Germinal center (tissue), 1 donor: ENCODE measurements around the gene HAPLN3.

ENCODE experiments used
- DNase-seq: peaks from one replicate; pipeline ENCODE4 v3.0.0; 2012; ENCODE audit warnings: mixed read lengths, low spot score

The HAPLN3 gene

DNA sequence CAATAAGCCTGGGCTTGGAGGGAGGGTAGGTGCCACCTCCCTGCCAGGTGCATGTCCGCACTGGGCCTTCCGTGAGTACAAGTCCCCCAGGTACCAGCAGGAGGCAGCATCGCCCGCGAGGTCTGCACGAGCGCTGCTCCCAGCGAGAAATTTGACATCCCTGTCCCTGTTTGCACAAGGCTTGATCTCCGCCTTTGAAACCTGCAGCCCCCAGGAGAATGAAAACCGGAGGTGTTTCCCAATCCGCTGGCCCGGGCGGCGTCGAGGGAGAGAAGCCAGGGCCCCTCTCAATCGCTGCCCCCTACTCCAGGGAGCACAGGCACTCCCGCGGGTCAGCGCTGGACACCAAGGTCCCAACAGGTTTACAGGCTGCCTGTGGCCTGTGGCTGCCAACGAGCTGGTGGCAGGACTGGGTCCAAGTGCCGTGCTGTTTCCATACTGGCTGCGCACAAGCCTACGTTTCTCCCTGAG, 961 bp downstream of the HAPLN3 start:
- DNase-seq = peak; percentile 78

DNA sequence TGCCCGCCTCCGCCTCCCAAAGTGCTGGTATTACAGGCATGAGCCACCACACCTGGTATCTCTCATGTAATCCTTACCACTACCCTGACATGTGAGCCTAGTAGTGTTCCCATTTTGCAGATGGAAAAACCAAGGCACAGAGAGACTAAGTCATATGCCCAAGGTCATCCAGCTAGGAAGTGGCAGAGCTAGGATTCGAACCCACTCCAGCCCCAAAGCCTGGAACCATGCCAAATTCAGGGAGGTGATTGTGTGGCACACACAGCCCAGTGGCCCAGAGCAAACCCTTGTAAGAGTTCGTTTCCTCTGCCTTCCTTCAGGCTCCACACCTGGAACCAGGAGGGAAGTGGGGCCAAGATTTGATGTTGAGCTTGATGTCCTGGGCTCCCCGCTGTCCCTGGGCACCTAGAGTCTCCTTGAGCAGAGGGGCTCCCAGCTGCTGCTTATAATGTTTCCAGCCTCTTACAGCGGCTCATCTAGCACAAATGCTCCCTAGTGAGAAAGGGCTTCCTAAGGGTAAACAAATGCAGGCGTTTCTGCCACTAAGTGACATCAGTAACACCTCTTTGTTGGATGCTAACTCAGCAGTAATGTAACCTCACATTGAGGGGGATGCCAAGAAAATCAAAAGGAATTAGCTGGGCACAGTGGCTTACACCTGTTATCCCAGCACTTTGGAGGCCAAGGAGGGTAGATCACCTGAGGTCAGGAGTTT, 3.6 kb downstream of the HAPLN3 start:
- DNase-seq = no peak

DNA sequence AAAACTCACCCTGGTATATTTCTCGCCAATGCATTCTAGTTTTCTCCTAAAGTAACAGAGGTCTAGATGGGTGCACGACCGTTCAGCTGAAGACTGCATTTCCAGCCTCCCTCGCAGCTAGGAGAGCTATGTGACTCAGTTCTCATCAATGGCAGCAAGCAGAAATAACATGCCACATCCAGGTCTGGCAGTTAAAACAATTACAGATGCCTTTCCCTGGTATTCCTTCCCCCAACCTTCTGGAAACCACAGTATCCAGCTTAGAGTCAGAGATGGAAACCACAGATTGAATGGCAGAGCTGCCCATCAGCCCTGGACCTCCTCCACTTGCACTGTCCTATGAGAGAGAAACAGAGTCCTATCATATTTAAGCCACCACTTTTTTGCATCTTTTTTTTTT, 4.8 kb downstream of the HAPLN3 start:
- DNase-seq = no peak

DNA sequence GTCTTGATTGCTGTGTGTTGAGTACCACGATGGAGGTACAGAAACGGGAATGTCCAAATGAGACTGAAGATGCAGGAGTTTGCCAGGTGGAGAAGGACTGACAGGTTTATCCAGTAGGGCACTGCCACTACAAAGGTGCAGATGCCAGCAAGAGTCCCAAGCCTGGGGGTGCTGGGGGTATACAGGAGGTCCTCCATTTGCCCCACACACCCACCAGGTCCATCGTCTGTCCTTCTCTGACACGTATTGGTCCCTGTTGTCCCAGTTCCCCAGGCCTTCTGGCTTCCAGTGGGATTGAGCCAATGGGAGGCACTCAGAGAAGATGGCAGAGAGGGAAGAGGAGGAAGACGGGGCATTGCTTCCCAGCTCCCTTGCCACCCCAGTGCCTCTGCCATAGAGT, 6.6 kb downstream of the HAPLN3 start:
- DNase-seq = no peak

DNA sequence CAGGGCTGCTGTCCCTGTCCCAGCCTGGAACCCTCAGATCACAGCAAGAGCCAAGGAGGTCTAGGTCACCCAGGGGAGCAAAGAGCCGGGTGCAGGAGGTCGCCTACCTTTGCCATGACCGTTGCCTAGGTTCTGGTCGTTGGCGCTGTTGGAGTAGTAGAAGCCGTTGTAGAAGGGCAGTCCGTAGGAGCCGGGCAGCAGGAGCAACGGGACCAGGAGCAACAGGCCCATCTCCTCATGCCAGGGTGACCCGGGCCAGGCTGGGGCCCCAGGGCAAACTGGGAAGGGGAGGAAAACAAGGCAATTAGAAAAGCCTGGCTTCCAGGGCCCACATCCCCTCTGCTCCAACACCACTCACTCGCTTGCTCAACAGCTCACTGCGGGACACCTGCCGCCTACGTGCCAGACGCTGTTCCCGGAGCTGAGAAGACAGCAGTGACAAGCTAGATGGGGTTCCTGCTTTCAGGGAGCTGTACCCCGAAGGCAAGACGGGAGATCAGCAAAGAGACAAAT, 8.2 kb downstream of the HAPLN3 start:
- DNase-seq = no peak

DNA sequence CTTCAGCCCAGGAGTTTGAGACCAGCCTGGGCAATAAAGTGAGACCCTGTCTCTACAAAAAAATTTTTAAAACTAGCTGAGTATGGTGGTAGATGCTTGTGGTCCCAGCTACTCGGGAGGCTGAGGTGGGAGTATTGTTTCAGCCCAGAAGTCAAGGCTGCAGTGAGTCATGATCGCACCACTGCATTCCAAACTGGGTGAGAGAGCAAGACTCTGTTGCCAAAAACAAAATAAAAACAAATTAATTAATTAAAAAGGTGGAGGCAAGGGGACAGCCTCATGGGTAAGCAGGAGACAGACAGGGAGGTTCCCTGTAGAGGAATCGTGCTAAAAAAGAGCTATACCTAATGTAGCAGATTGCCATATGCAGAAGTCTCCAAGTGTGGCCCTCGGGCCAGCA, 12.6 kb downstream of the HAPLN3 start:
- DNase-seq = no peak

DNA sequence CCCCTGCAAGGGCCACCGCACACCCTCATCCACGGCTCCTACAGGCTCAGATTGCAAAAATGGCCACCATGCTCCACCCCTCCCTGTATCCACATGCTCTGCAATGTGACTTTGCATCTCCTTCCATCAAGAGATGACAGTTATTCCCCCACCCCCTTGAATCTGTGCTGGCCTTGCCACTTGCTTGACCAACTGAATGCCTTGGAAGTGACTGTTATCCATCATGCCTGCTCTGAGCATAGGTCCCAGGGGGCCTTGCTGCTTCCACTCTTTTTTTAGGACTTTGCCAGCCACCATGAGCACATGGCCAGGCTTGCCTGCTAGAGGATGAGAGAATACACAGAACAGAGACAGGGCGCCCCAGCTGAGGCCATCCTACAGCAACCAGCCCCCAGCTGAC, 13.6 kb downstream of the HAPLN3 start:
- no peak for DNase-seq

DNA sequence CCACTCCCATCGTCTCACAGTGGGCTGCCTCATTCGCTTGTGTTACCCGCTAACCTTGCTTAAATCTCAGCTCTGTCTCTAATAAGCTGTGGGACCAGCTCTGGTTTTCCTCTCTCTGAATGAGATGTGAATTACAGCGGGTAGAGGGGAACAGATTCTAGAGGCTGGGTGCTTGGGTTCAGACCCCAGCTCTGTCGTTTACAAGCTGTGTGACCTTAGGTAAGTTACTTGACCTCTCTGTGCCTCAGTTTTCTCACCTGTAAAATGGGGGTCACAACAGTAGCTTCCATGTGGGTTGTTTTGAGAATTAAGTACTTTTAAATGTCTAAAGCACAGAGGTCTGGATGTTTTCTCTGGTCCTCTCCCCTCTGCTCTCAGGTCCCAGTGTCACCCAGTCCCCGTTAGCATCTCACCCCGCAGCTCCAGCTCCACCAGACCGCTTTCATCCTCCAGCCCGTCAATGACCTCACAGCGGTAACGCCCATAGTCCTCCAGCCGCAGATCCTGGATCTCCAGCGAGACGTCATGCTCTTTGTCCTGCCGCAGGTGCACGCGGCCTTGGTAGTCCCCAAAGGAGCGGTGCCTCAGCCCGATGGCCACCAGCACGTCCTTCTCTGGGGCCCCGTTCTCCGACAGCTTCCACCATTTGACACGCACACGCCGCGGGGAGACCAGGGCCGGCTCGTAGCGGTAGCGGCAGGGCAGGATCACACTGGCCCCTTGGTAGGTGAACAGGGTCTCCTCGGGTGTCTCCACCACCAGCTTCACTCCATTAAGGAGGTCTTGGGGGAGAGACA, 14.2 kb downstream of the HAPLN3 start:
- no peak for DNase-seq

DNA sequence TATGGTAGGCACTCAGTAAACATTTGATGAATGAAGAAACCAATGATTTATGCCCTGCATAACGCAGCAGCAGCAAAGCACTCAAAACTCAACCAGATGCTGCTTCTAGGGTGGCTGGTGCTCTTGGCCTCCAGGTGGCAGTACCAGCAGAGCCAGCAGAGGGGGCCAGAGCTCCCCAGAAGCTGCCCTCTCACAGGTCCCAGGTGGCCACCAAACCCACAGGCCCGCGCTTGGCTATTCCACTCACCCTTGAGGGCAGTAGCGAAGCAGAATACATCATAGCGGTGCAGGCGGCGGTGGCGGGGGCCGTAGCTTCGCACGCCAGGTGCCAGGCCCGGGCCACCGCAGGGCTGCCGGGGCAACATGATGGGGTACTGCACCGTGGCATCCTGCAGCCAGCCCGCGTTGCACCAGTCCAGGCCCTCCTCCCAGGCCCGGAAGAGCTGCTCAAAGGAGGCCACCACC, 16.6 kb downstream of the HAPLN3 start:
- peak; percentile 65 for DNase-seq

DNA sequence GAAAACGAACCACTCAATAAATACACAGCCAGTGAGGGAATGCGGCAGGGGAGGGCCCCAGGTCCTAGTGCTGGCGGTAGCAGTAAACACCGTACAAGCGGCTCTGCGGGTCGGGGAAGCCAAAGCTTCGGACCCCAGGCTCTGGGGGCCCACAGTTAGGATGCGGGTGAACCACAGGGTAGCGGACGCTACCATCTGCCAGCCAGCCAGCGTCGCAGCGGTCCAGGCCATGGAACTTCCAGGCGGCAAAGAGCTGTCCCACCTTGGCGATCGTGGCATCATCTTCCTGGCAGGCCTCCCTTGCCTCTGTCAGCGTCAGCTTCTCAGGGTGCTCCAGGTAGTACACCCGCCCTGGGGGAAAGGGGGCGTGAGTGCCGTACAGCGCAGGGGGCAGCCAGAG, 17.4 kb downstream of the HAPLN3 start:
- DNase-seq = no peak

DNA sequence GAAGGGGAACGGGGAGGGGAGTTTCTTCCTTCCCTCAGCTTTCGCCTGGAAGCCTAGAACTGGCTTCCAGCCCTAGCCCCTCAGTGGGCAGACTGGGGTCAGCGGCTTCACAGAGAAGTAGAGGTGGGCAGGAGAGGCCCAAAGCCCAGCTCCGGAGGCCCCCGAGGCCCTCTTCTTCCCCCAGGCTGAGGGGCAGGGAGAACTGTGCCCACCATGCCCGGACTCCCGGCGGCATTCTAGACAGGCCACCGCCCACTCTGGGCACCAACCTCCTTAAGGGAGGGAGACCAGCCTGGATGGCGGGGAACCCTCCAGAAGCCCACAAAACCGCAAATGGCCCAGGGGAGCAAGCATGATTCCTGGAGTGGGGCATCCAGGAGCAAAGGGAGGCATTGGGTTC, 17.9 kb downstream of the HAPLN3 start:
- no peak for DNase-seq

DNA sequence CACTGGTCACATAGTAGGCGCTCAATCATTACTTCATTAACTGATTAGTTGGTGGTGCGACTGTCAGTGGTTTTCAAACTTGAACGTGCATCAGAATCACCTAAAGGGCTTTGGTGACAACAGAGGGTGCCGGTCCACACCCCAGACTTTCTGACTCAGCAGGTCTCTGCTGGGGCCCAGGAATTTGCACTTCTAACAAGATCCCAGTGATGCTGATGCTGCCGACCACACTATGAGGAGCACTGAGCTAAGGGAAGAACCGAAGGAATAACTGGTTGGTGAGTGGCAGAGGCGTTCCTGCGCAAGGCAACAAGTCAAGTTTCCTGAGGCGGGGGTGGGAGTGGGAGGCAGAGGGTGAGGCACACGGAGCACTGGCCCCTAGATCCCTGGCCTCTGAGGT, 18.8 kb downstream of the HAPLN3 start:
- DNase-seq = no peak

DNA sequence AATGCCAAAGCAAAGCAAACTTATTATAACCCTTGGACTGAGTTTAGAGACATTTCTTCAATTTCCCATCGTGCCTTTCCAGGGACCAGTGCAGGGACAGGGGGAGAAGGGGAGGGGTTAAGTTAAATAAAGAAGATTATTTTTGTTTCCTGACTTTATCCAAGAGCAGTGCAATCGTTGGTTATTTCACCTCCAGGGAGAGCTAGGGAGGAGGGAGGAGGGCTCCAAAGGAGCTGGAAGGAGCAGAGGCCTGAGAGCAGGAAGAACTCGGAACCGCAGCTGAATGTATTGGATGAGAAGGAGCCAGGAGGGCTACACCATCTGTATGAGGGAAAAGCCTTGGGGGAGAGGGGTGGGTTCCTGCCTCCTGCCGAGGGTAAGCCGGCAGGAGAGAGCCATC, 20.7 kb downstream of the HAPLN3 start:
- no peak for DNase-seq

DNA sequence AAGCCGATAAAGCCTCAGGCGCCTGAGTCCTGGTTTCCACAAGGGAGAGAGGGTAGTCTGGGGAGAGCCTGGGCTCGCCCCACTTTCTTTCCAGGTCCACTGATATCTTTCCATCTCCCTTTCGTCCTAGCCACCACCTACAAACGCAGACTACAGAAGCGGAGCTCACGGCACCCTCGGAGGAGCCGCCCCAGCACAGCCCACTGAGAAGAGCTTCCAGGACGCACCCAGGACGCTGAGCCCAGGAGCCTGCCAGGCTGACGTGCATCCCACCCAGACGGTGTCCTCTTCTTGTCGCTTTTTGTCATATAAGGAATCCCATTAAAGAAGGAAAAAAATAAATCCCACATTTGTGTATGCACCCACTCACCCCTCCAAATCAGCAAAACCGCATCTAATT, 21.1 kb downstream of the HAPLN3 start:
- no peak for DNase-seq

DNA sequence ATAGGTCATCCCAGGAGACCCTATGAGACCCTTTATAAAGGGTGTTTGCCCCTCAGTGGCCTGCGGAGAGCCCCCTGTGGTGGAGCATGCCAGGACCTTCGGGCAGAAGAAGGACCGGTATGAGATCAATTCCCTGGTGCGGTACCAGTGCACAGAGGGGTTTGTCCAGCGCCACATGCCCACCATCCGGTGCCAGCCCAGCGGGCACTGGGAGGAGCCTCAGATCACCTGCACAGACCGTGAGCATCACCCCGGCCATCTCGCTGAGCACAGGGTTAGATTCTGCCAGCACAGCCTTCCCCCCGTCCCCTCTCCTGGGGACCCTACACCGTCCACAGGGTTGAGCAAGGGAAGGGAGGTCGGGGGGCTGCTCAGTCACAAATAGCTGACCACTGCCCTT, 21.6 kb downstream of the HAPLN3 start:
- DNase-seq = no peak

DNA sequence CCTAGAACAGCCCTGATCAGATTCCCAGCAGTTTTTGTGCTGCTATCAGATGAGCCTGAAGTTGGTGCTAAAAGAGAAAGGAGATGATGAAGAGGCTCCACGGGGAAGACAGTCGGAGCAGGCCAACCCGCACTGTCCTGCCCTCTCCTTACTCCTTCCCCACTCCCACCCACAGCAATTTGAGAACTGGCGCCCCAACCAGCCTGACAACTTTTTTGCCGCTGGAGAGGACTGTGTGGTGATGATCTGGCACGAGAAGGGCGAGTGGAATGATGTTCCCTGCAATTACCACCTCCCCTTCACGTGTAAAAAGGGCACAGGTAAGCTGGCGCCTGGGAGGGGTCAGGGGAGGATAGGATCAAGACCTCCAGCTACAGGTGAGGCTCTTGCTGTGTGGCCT, 22.6 kb downstream of the HAPLN3 start:
- no peak for DNase-seq

DNA sequence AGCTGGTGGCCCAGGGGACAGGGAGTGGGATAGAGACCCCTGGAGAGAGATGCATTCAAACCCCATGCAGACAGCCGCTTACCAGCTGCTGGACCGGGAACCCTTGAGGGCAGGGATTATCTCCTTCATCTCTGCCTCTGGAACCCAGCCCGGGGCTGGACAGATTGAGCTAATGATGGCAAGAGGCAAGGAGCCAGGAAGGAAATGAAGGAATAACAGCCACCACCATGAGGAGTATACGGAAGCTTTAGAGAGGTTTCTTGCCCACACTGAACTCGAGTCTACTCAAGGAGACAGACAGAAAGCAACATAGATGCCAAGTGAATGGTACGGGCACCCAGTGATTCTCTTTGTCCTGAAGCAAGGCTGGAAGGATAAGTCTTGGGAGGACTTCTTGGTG, 23.2 kb downstream of the HAPLN3 start:
- no peak for DNase-seq

DNA sequence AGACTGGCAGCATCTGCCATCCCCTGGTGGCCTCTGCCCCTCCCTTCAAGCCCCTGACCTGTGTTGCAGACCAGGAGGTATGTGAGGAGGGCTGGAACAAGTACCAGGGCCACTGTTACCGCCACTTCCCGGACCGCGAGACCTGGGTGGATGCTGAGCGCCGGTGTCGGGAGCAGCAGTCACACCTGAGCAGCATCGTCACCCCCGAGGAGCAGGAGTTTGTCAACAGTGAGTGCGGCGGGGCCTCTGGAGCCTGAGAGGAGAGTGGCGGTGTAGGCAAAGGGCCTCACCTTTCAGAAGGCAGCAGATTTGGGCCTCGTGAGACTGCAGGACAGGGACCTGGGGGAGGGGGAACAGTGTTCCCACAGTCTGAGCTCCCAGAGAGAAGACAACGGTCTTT, 24.0 kb downstream of the HAPLN3 start:
- DNase-seq = no peak

DNA sequence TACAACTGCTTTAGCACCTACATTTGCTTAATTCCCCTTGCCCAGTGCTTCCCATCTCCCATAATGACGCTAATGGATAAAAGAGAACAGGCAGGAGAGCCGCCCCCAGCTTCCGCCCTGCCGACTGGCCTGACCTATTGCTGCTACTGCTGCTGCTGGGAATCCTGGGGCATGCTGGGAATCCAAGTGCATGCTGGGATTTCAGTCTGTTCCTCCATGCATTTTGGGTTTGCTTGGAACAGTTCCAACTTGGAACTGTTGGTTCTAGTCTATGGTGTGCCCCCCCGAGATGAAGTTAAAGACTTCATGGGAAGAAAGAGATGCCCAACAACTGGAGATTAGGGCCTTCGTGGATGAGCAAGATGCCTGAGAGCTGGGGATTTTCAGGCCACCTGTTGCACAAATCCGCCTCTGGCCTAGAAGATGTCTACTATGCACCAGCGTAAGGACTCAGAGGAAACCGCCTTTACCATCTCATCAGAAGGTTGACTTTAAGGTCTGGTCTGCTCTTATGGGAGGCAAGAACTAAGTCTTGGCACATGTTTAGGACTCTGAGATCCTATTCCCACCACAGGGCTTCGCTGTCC, 29.0 kb downstream of the HAPLN3 start:
- DNase-seq = no peak

DNA sequence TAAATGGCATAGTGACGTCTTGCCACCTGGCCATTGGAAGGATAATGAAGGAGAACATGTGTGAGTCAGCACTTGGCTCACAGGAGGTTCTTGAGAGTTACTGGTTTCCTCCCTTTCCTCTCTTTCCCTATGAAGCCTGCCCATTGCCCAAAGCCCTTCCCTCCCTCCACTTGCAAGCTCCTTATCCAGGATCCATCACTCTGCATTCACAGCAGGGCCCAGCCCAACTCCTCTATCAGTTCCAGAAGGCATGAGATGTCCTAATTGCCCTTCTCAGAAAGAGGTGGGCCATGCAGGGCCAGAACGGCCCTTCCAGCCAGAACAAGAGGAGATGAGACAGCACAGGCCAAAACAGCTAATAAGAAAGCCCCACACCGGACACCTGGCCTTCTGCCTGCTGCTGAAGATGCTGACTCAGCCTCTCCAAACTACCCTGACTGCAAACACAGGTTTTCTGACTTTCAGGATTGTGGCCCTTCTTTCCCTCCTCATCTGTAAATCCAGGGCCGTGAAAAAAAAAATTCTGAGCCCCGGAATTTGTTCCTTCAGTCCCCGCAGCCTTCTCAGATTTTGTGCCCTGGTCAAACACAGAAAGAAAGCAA, 29.7 kb downstream of the HAPLN3 start:
- DNase-seq = no peak

DNA sequence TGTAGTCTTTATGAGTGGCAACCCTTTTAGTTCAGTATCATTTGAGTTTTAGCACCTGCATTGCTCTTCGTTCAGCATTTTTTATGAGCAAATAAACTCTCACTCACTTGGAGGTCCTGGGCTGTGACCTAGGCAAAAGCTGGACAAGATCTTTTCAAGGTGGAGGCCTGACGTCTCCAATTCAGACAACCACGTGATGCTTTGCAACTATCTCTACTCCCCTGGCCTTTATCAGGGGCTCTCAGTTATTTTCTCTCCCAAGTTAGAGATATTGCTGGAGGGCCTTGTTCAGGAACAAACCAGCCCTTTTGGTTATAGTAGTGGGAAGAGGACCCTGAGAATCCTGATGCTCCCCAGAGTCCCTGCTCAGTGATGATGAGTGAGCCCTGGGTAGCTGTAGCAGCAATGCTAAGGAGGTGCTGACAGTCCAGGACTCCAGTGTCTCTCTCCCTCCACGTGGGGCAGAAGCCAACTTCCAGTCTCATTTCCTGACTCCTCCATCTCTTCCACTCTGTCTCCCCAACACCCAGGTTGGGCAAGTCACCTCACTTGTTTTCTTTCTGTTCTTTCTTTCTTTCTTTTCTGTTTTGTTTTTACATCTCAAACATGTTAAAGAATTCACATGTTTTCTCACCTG, 30.4 kb downstream of the HAPLN3 start:
- DNase-seq = no peak

DNA sequence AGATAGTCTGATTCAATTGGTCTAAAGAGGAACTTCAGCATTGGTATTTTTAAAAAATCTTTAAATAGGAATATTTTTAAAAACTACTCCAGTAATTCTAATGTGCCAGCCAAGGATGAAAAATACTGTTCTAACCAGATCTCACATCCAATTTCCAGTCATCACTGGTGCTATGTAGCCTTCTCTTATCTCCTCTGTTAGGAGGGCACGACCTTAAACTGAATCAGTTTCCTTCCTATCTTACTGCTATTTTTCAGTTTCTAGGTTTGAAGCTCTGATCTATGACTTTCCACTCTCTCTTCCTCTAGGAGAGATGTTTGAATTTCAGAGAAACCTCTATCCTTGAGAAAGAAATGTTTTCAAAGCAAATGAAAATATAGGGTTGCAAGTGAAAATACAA, 31.9 kb downstream of the HAPLN3 start:
- no peak for DNase-seq
